ENCODE measurements around the gene CNPY1.
"Not testable (repeated sequence)": the region's sequence is repeated elsewhere in the genome, so short reads cannot be mapped to it uniquely, and the experiment has no call there.

GRCh38 chr7:155546449-155546848 lies at the start of gene CNPY1:
- not testable (repeated sequence) for TF ChIP-seq POLR2A (IDR thresholded peaks at IDR 0.05; ENCODE audit: low read length); GATA1 (IDR thresholded peaks at IDR 0.05; ENCODE audit: low read depth, low read length)

Measured in erythroblast (primary cell).